ENCODE data around the gene RTRAF. TPM values are rescaled to one million over a fixed set of nuclear protein-coding genes. Genes with fewer than 3 reads are reported as not detected.
A peak's percentile ranks its signal among the peaks of the same experiment; 100 is the strongest.

RTRAF gene
- total and polyA plus RNA-seq, 2 experiments from 2014 or later = 150 to 729 TPM

DNA sequence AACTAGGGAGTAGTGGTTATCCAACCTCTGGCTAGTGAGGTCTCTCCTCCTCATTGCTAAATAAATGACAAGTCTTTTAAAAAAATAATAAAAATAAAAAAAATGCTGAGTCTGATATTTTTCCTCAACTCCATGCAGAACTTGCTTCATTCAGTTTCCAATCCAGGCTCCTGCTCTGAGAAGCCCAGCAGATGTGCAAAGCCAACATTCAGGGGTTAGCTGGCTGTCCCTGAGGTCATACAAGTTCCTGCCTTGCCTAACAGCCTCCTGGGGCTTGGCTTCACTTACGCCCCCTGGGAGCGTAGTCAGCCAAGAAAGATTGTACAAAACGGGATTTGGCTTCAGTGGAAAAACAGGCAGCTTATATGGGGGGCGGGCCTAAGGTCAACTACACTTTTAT lies 23.3 kb downstream of the RTRAF start:
- H3K27me3 Mint-ChIP-seq (ENCODE audit: insufficient read depth, low read depth, poor library complexity) = peaks cover 13% of the 10 kb centered on the region
- H3K79me2 ChIP-seq (replicated peaks; ENCODE audit: insufficient read depth) = no peaks in the 10 kb centered on the region
- H3K27ac ChIP-seq (ENCODE audit: low read depth) = peak overlapping the region; percentile 51; the same call in 1 of the 2 replicates
- DNase-seq (ENCODE audit: low spot score) (peak; percentile 27), ATAC-seq (peak; percentile 25)
- H3F3A ChIP-seq (replicated peaks; ENCODE audit: low read depth) = no peaks in the 10 kb centered on the region
- H3K4me1 Mint-ChIP-seq = peaks cover 26% of the 10 kb centered on the region
- 0 out of 2 replicates have a peak, but pooled peaks cover 11% of the 10 kb centered on the region for H3K9me2 ChIP-seq (ENCODE audit: insufficient read depth)
- H3K9me3 Mint-ChIP-seq = no peaks in the 10 kb centered on the region
- H3K4me3 Mint-ChIP-seq = no peak overlapping the region
- H3K36me3 Mint-ChIP-seq (ENCODE audit: low read depth) = peaks cover 38% of the 10 kb centered on the region
- H3K4me2 ChIP-seq = peak overlapping the region; percentile 73; the same call in 1 of the 2 replicates
- no peak overlapping the region for H2AFZ ChIP-seq
- peak overlapping the region; percentile 24; the same call in 1 of the 2 replicates for H3K4me3 ChIP-seq
- H3K4me1 ChIP-seq (ENCODE audit: insufficient read depth) = peaks cover 19% of the 10 kb centered on the region
- TF ChIP-seq CTCF (conservative IDR thresholded peaks at IDR 0.05; ENCODE audit: low read depth in 2 of 2) (peak in 1 of 2 experiments; percentile 37; a peak in 3 of 4 replicates), STAT1 (IDR thresholded peaks at IDR 0.05; ENCODE audit: unreplicated experiment) (no peak)
- no peaks in the 10 kb centered on the region for H3K27me3 ChIP-seq (ENCODE audit: insufficient read depth)
- no peak overlapping the region for H3K27ac Mint-ChIP-seq
- H4K20me1 ChIP-seq (replicated peaks; ENCODE audit: insufficient read depth) = peaks cover 6% of the 10 kb centered on the region; the same call in 1 of the 2 replicates
- H3K36me3 ChIP-seq (ENCODE audit: insufficient read depth) = peaks cover 25% of the 10 kb centered on the region

DNA sequence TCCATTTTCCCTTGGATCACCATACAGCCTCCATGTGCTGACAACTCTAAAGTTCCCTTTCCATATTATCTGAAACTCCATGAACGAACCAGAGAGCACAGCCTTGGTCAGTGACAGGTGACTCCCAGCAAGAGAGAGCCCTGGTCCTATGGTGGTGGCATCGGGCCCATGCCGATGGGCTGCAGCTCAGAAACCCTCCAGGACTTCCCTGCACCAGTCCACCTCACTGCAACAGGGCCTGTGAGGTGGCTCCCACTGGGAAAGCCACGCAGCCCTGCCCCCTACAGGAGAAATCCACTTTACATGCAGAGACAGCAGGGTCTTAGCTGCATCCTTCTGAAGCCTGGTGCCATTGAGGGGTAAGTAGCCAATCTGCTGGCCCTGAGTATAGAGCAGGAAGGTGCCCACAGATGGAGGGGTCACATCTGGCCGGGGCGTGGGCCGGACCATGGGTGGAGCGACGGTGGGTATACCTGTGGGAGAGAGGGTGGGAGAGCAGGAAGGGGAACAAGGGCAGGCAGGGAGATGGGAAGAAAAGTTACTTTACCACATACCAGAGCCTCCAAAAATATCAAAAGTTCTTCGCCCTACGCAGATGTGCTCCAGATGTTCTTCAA lies 24.7 kb downstream of the RTRAF start:
- Histone ChIP-seq H3F3A (replicated peaks; ENCODE audit: low read depth) (no peaks in the 10 kb centered on the region), H3K4me1 (ENCODE audit: insufficient read depth) (peaks cover 19% of the 10 kb centered on the region), H3K4me3 (no peak overlapping the region), H3K36me3 (ENCODE audit: insufficient read depth) (peaks cover 19% of the 10 kb centered on the region), H3K9me2 (ENCODE audit: insufficient read depth) (0 out of 2 replicates have a peak, but pooled peaks cover 11% of the 10 kb centered on the region), H3K27ac (ENCODE audit: low read depth) (no peak overlapping the region), H4K20me1 (replicated peaks; ENCODE audit: insufficient read depth) (peaks cover 6% of the 10 kb centered on the region; the same call in 1 of the 2 replicates), H3K4me2 (no peak overlapping the region; the same call in 1 of the 2 replicates), H3K79me2 (replicated peaks; ENCODE audit: insufficient read depth) (no peaks in the 10 kb centered on the region), H2AFZ (no peak overlapping the region), H3K27me3 (ENCODE audit: insufficient read depth) (no peaks in the 10 kb centered on the region)
- TF ChIP-seq CTCF (conservative IDR thresholded peaks at IDR 0.05; ENCODE audit: low read depth in 2 of 2) = peak; percentile 56 to 70
- TF ChIP-seq ZNF114 (CRISPR knock-in tag; IDR thresholded peaks at IDR 0.05) = no peak
- DNase-seq (ENCODE audit: low spot score) = peak; percentile 55
- ATAC-seq = peak; percentile 78
- H3K4me1 Mint-ChIP-seq = peaks cover 26% of the 10 kb centered on the region
- no peak overlapping the region for H3K4me3 Mint-ChIP-seq
- H3K9me3 Mint-ChIP-seq = no peaks in the 10 kb centered on the region
- H3K27me3 Mint-ChIP-seq (ENCODE audit: insufficient read depth, low read depth, poor library complexity) = peaks cover 14% of the 10 kb centered on the region
- peaks cover 25% of the 10 kb centered on the region for H3K36me3 Mint-ChIP-seq (ENCODE audit: low read depth)
- H3K27ac Mint-ChIP-seq = no peak overlapping the region
